Spleen (tissue), 11 donors: ENCODE results near the gene PRRG1. TPM values are rescaled to one million over a fixed set of nuclear protein-coding genes. Genes with fewer than 3 reads are reported as not detected.

Experiments
- DNase-seq: peaks from one replicate; pipeline ENCODE4 v3.0.0-alpha.2; 2020
- H3K27ac ChIP-seq, 8 donors: fragments of 200-600 bp; sonication (generic) in 7 of 8; 1 replicate in 4 of 8; 2 replicates in 4 of 8; pipeline versions ENCODE4 v1.5.0 to v1.8.0; 2016 to 2021; ENCODE audit warnings: inconsistent platforms in 4 of 8, mild to moderate bottlenecking in 4 of 8, moderate library complexity in 1 of 8
- H3K27me3 ChIP-seq, 7 donors: fragments of 200-600 bp; sonication (generic) in 6 of 7; replicated peaks in 1 of 7; 1 replicate in 4 of 7; 2 replicates in 3 of 7; pipeline versions ENCODE4 v1.5.0 to v1.8.0; 2016 to 2021; ENCODE audit warnings: inconsistent platforms in 3 of 7, mild to moderate bottlenecking in 1 of 7
- H3K36me3 ChIP-seq, 6 donors: fragments of 200-600 bp; sonication (generic) in 5 of 6; 1 replicate in 4 of 6; 2 replicates in 2 of 6; pipeline versions ENCODE4 v1.5.0 to v1.8.0; 2016 to 2021; ENCODE audit warnings: inconsistent platforms in 2 of 6
- H3K4me1 ChIP-seq, 6 donors: fragments of 200-600 bp; sonication (generic) in 5 of 6; 1 replicate in 3 of 6; 2 replicates in 3 of 6; pipeline versions ENCODE4 v1.5.0 to v1.8.0; 2016 to 2021; ENCODE audit warnings: inconsistent platforms in 3 of 6
- H3K4me3 ChIP-seq, 8 donors: fragments of 200-600 bp; sonication (generic) in 7 of 8; 1 replicate in 4 of 8; 2 replicates in 4 of 8; pipeline versions ENCODE4 v1.5.0 to v1.8.0; 2016 to 2021; ENCODE audit warnings: inconsistent platforms in 4 of 8, mild to moderate bottlenecking in 4 of 8, moderate library complexity in 2 of 8
- H3K9me3 ChIP-seq, 8 donors: fragments of 200-600 bp; sonication (generic) in 7 of 8; 1 replicate in 4 of 8; 2 replicates in 4 of 8; pipeline versions ENCODE4 v1.5.0 to v1.8.0; 2016 to 2021; ENCODE audit warnings: inconsistent platforms in 4 of 8
- CTCF ChIP-seq, 11 experiments: fragments of 200-600 bp in 7 of 11; fragments of 450-650 bp in 4 of 11; sonication (generic) in 4 of 11; IDR thresholded peaks in 8 of 11; conservative IDR thresholded peaks in 3 of 11; 1 replicate in 7 of 11; 2 replicates in 4 of 11; pipeline versions ENCODE4 v1.4.0 to v1.8.0; 2016 to 2021; ENCODE audit warnings: antibody characterized with exemption in 11 of 11, inconsistent platforms in 4 of 11, mild to moderate bottlenecking in 1 of 11
- POLR2A ChIP-seq, 3 donors: fragments of 450-650 bp; IDR thresholded peaks; one replicate each; pipeline ENCODE4 v1.5.1; 2017; ENCODE audit warnings: antibody characterized with exemption in 3 of 3, mild to moderate bottlenecking in 1 of 3
- POLR2AphosphoS5 ChIP-seq, 3 donors: sonication (generic); formaldehyde crosslinking; IDR thresholded peaks; one replicate each; pipeline ENCODE4 v1.5.1; 2017; ENCODE audit warnings: antibody characterized with exemption in 3 of 3
- WGBS, 5 donors: extraction: QIAGEN DNeasy Blood & Tissue Kit in 3 of 5; methylation state at CpG; one replicate each; pipeline versions ENCODE4 v1.1.5 to v1.1.7; 2013 to 2018; 5-methylcytosine and 5-hydroxymethylcytosine counted together
- intact Hi-C: fragments of 100-400 bp; cut with DNase I; formaldehyde crosslinking; loops from one replicate; pipeline ENCODE4 v1.15.0; 2023; ENCODE audit warnings: low total_unique reads
- polyA plus RNA-seq, 3 donors: library from polyadenylated mRNA; stranded (reverse); fragments of 200-250 nt; gene quantifications; one replicate each; pipeline ENCODE4 v1.2.1, GENCODE V29; 2013
- total RNA-seq, 7 donors: library from RNA; depleted of rRNA in 3 of 7; stranded (reverse); fragments of >200 nt in 3 of 7; fragmentation: NEBNext Ultra II Directional in 4 of 7; extraction: Animal tissue kit (Norgen Biotek cat#: 25700) in 4 of 7; gene quantifications; one replicate each; pipeline versions ENCODE4 v1.1.0 to v1.2.1, GENCODE V29; 2016 to 2021
- donor health status: healthy with polysubstance abuse.
- donor health status: DM: no; HTN: no; CAD: no; lungs with moderate emphysema.
- donor health status: DM: no; HTN: no; CAD: no.
- donor health status: Bipolar disorder and iron deficiency.
- donor health status: healthy.
- donor health status: DM: no; HTN: no; CAD: no.
- donor health status: DM: yes; HTN: yes; CAD: no.

Gene PRRG1
- total and polyA plus RNA-seq, 10 donors = 0.41 to 12.0 (median 5.6) TPM

- no peak for TF ChIP-seq POLR2A (IDR thresholded peaks at IDR 0.05)
- no peak for DNase-seq
- Histone ChIP-seq H3K36me3 (no peaks in the 10 kb centered on the region), H3K4me1 (no peaks in the 10 kb centered on the region), H3K27me3 (no peaks in the 10 kb centered on the region), H3K27ac (no peak overlapping the region), H3K4me3 (no peak overlapping the region), H3K9me3 (no peaks in the 10 kb centered on the region)
- 94 to 100% (median 97%) methylated on average over 1 of the region's 1 CpG for WGBS, 5 donors
- intact Hi-C loops = no loop called here
Measured at GRCh38 chrX:37434362-37434761, 85.2 kb downstream of the PRRG1 start.

- no peak overlapping the region for H3K4me3 ChIP-seq
- H3K9me3 ChIP-seq = no peaks in the 10 kb centered on the region
- no peaks in the 10 kb centered on the region for H3K4me1 ChIP-seq
- H3K36me3 ChIP-seq = no peaks in the 10 kb centered on the region
- intact Hi-C loops = no loop called here
- H3K27me3 ChIP-seq = no peaks in the 10 kb centered on the region
- no peak for DNase-seq
- H3K27ac ChIP-seq = no peak overlapping the region
- WGBS, 5 donors = 36 to 73% (median 50%) methylated on average over 1 of the region's 1 CpG
- no peak for TF ChIP-seq CTCF (IDR thresholded peaks at IDR 0.05 in 8 of 11, conservative IDR thresholded peaks at IDR 0.05 in 3 of 11)
- no peak for TF ChIP-seq POLR2AphosphoS5 (IDR thresholded peaks at IDR 0.05)
- no peak for TF ChIP-seq POLR2A (IDR thresholded peaks at IDR 0.05)
Measured at GRCh38 chrX:37437160-37437559, 88.0 kb downstream of the PRRG1 start.

- DNase-seq = no peak
- TF ChIP-seq POLR2AphosphoS5 (IDR thresholded peaks at IDR 0.05) (no peak), POLR2A (IDR thresholded peaks at IDR 0.05) (no peak), CTCF (IDR thresholded peaks at IDR 0.05 in 8 of 11, conservative IDR thresholded peaks at IDR 0.05 in 3 of 11) (no peak)
- H3K4me1 ChIP-seq = no peaks in the 10 kb centered on the region
Measured at GRCh38 chrX:37441377-37441776, 92.2 kb downstream of the PRRG1 start.

GRCh38 chrX:37445182-37445581 lies 96.0 kb downstream of the PRRG1 start:
- Histone ChIP-seq H3K4me3 (no peak overlapping the region), H3K9me3 (no peaks in the 10 kb centered on the region), H3K27me3 (no peaks in the 10 kb centered on the region), H3K27ac (no peak overlapping the region), H3K36me3 (no peaks in the 10 kb centered on the region), H3K4me1 (no peaks in the 10 kb centered on the region)
- intact Hi-C loops = no loop called here
- 69 to 90% (median 71%) methylated on average over 1 of the region's 1 CpG for WGBS, 5 donors
- DNase-seq = no peak
- TF ChIP-seq POLR2AphosphoS5 (IDR thresholded peaks at IDR 0.05) (no peak), POLR2A (IDR thresholded peaks at IDR 0.05) (no peak), CTCF (IDR thresholded peaks at IDR 0.05 in 8 of 11, conservative IDR thresholded peaks at IDR 0.05 in 3 of 11) (no peak)

More at GRCh38 chrX:37441377-37441776, 92.2 kb downstream of the PRRG1 start:
- H3K27me3 ChIP-seq = no peaks in the 10 kb centered on the region
- 78 to 95% (median 92%) methylated on average over 5 to 16 of the region's 16 CpGs for WGBS, 5 donors
- no peaks in the 10 kb centered on the region for H3K9me3 ChIP-seq
- intact Hi-C loops = no loop called here
- H3K27ac ChIP-seq = no peak overlapping the region
- no peaks in the 10 kb centered on the region for H3K36me3 ChIP-seq
- H3K4me3 ChIP-seq = no peak overlapping the region

GRCh38 chrX:37453821-37454220 lies 104.7 kb downstream of the PRRG1 start:
- no peak overlapping the region for H3K4me3 ChIP-seq
- WGBS, 5 donors = 76 to 95% (median 89%) methylated on average over 1 of the region's 1 CpG

More at GRCh38 chrX:37453821-37454220, 104.7 kb downstream of the PRRG1 start:
- TF ChIP-seq CTCF (IDR thresholded peaks at IDR 0.05 in 8 of 11, conservative IDR thresholded peaks at IDR 0.05 in 3 of 11) = no peak
- no peak for TF ChIP-seq POLR2A (IDR thresholded peaks at IDR 0.05)
- TF ChIP-seq POLR2AphosphoS5 (IDR thresholded peaks at IDR 0.05) = no peak
- no peaks in the 10 kb centered on the region for H3K9me3 ChIP-seq
- H3K36me3 ChIP-seq = no peaks in the 10 kb centered on the region
- H3K27me3 ChIP-seq = no peaks in the 10 kb centered on the region
- no peak for DNase-seq
- intact Hi-C loops = no loop called here
- H3K27ac ChIP-seq = no peak overlapping the region
- no peaks in the 10 kb centered on the region for H3K4me1 ChIP-seq
